Activated T-helper 1 cell treated with anti-CD3 and anti-CD28 coated beads, Interleukin-2, amount 50 U/mL, for 16 hours (primary cell): ENCODE data around the gene KRT14.
"Not testable (repeated sequence)": the region's sequence is repeated elsewhere in the genome, so short reads cannot be mapped to it uniquely, and the experiment has no call there.

ENCODE experiments used
- DNase-seq, 2 donors: peaks; one replicate each; pipeline ENCODE4 v3.0.0-alpha.2; 2020; ENCODE audit warnings: low read depth in 1 of 2, low spot score in 1 of 2

KRT14 gene

DNA sequence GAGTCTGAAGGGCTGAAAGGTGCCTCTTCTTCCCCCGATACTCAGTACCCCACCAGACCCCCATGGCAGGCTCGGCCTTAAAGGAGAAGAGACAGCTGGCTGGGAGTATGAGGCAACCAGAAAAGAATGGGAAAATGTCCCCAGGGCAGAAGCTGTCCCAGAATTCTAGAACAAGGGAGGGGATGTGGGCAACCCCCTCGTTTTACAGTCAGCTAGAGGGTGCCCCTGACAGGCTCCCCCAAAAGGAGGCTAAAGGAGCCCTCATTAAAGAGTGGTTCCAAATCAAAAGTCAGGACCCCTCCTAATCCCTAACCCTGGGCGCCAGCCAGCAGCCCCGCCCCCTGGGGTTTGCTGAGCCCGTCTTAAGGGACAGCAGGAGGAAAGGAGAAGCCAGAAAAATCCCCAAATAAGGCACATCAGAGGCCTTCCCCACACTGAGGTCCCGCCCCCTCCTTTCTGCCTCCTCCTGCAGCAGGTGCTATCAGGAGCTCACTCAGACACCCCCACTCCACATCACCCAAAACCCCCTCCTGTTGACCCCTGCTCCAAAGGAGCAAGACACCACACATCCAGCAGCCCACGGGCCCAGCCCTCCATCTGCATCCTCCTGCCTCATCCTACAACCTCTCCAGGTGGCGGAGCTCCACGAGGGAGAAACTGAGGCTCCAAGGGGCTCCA is 36.6 kb upstream of the KRT14 start:
- DNase-seq, result not testable (repeated sequence)

DNA sequence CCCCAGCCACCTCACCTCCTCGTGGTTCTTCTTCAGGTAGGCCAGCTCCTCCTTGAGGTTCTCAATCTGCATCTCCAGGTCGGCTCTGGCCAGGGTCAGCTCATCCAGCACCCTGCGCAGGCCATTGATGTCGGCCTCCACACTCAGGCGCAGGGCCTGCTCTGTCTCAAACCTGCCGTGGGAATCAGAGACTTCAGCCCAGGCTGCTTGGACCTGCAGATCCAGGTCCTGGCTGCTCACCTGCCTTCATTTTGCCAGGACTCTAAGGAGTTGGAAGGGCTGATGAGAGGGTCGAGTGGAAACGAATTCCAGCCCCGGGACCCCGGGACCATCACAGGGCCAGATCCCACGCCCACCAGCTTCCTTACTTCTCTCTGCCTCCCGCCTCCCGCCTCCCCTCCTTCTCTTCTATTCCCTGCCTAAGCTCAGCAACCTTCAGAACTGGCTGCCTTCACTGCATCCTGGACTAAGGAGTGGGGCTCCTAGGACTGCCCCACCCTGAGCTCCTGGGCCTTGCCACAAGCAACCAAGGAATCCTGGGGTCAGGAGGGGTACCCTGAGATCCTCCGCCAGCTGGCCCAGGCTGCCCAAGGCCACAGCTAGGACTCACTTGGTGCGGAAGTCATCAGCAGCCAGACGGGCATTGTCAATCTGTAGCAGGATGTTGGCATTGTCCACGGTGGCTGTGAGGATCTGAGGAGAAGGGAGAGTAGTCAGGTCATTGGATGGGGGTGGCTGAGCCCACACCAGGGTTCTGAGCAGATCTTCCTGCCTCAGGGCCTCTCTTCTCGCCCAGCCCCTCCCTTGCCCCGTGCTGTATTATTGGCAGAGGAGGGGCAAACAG is 35.9 kb upstream of the KRT14 start:
- DNase-seq, result not testable (repeated sequence)

DNA sequence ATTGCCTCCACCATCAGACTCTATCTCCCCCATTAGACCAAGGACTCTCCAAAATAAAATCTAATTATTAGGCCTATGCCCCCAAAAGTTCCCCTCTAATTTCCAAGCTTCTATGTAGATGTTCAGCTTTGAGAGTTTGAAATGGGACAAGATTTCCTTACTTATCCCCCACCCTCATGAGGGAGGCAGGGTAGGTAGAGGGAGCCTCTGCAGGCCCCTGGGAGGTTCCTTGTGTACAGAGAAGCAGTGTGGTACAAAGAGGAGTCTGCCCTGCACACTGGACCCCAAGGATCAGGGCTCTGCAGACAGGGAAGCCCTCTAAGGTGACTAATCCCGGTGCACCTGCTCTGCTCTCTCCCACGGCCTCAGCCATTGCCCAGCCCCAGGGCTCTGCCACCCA is 35.2 kb upstream of the KRT14 start:
- DNase-seq, result no peak

DNA sequence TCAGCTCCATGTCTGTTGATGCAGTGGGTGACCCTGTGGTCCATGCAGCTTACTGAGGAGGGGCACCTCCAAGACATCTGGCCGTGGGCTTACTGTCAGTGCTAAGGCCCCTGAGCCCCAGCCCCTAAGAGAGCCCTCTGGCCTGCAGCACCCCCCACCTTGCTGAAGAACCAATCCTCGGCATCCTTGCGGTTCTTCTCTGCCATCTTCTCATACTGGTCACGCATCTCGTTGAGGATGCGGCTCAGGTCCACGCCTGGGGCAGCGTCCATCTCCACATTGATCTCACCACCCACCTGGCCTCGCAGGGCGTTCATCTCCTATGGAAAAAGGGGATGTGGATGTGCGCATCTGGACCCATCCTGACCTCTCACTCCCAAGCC is 34.7 kb upstream of the KRT14 start:
- not testable (repeated sequence) for DNase-seq

DNA sequence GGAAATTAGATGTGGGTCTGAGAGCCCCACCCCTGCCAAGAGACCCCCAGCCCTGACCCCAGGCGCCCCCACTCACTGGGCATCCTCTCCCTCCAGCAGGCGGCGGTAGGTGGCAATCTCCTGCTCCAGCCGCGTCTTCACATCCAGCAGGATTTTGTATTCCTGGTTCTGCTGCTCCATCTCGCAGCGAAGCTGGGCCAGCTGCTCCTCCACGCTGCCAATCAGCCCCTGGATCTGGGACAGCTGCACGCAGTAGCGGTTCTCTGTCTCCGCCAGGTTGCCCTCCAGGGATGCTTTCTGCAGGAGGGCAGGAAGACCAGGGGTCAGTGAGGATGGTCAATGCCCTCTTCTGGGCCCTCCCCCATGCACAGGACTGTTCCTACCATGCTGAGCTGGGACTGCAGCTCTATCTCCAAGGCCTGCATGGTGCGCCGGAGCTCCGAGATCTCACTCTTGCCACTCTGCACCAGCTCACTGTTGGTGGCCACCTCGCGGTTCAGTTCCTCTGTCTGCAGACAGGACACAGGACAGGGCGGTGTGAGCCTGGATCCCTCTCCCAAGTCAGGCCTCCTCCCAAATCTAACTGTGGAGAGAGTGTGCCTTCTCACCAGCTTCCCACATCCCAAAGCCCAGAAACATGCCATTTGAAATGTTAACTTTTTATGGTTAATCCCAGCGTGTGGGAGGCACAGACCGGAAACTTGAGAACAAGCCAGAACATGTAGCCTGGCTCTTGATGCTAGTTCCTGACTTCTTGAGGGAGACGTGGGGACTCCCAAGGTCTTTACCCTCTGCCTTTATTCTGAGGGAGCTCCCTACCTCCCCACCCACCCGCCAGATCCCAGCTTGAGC is 34.1 kb upstream of the KRT14 start:
- DNase-seq, result no peak

DNA sequence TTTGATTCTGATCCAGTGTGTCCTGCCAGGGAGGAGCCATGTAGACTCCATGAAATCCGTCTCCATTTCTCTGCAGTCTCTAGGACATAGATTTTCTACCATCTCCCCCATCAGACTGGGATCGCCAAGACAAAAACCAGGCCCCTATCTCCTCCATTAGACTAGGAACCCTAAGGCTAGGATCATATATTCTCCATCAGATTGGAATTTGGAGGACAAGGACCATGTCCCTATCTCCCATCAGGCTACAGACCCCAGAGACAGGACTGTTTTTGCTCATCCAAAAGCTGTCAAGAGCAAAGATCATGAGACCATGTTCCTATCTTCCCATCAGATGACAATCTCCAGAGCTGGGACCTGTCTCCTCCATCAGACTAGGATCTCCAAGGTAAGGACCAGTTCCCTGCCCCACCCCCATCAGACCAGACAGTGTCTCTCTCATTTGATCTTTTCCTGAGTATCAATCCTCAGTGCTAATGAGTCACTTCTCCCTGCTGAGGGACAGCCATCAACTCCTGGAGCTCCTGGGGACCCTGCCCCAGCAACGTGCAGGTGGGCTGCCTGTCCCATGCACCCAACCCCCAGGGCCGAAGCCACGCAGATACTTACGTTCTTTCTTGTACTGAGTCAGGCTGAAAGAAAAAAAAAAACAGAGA is 33.4 kb upstream of the KRT14 start:
- DNase-seq, result not testable (repeated sequence)

DNA sequence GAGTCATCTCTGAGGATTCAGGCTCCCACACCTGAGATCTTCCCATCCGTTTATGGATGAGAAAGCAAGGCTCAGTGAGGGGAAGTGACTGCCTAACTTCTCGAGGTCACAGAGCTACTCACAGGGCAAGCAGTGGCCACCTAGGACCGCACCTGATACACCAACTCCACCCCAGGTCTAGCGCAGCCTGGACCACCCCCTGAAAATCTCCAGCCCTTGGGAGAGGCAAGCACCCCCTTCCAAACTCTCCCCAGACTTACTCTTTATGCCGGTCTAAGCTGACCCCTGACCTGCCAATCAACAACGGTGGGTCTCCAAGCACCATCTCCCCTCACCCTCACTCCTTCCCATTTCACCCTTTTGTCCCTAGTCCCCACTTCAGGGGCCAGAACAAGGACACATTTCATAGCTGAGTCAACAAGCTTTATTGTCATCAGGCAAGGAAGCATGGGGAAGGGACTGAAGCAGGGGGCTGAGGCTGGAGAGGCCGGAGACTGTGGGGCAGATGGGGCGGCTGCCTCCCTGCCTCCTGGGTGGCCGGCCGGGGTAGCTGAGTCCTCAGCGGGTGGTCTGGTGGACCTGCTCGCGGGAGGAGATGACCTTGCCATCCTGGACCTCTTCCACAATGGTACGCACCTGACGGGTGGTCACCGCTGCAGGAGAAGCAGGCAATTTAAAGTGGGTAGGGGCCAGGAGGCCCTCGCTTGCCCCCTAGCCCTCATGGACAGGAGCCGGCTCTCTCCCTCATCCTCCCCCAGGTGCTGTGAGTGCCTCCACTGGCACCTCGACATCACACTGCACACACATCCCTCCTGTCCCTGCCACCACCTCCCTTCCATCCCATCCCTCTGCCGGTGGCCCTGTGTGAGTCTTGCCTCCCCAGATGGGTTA is 32.6 kb upstream of the KRT14 start:
- DNase-seq, result no peak

DNA sequence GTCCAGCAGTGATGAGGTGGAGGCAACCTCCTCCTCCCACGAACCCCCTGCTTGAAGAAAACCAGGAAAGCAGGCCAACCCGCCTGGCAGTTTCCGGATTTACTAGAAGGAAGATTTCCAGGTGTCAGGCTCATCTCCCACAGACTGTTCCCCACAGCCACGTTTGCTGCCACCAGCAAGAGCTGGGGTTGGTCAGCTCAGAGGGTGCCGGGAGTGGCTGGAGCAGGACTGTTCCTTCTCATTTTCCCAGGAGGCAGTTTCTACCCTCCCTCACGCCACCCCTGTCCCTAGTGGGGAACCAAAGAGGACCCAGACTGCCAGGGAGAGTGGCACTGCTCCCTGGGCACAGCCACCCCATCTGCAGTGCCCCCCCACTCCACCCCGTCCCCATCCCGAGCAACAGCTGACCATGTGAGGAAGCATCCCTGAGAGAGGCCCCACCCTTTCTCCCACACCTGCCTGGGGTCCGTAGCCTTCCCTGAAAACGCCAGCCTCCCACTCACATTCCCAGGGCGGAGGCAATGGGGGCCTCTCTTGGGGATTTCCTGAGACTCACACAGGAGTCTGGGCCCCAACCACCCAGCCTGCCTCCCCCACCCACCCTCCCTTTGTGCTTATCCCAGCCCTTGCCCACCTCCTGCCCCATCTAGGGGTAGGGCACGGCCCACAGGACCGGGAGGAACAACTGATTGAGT is 31.8 kb upstream of the KRT14 start:
- no peak for DNase-seq

DNA sequence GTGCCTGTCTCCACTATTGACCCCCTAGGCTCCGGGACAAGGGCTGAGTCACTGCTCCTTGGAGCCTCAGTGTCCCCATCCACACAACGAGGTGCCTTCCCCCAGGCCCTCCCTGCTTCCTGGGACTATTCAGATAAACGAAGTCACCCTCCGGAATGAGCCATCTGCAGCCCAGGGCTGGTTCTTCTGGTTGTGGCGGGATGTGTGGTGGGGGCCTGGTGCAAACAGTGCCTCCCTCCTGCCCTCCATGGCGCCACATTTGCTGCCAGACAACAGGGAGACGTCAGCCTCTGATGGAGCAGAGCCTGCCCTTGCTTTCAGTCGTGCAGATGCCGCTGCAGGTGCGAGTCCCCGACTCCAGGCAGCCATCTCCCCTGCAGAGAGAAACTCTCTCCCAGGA is 31.0 kb upstream of the KRT14 start:
- no peak for DNase-seq

DNA sequence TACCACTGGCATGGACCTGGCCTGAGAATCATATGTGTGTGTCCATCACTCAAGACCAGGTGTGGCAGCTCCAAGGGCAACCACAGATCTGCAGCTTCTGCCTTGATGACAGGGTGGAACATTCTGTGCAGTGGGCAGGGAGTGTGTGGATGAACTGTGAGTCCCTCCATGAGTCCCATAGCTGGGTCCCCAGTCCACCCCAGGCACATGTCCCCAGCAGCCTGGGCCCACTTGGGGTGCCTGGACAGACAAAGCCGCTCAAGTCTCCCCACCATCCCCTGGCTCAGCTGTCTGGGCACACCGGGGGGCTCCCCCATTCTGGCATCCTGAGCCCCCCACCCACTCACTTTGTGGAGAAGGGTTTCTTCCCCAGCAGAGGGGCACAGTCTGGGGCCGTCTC is 30.4 kb upstream of the KRT14 start:
- DNase-seq, result no peak

DNA sequence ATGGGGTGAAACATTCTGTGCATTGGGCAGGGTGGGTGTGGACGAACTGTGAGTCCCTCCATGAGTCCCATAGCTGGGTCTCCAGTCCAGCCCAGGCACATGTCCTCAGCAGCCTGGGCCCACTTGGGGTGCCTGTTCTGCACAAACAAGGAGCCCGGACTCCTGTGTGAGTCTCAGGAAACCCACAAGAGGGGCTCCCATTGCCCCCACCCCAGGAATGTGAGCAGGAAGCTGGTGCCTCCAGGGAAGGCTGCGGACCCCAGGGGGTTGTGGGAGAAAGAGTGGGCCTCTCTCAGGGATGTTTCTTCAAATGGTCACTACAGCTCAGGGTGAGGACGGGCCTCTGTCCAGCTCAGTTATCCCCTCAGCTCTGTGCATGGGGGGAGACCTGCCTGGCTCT is 29.8 kb upstream of the KRT14 start:
- DNase-seq, result not testable (repeated sequence)

DNA sequence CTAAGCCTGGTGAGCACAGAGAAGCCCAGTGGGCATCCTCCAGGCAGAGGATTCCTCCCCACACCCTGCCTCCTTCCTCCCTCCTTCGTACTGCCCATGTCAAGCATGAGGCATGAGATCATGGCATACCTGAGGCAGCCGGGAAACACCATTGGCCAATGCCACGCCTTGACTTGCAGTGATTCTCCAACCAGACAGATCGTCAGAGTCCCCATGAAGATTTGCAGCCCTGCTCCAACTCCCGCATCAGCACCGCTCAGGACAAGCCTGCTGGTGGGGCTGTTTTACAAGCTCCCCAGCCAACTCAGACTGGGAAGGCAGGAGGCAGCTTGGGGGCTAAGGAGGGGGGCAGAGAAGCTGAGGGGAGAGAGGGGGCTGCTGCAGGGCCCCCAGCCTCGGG is 28.8 kb upstream of the KRT14 start:
- DNase-seq, result no peak

DNA sequence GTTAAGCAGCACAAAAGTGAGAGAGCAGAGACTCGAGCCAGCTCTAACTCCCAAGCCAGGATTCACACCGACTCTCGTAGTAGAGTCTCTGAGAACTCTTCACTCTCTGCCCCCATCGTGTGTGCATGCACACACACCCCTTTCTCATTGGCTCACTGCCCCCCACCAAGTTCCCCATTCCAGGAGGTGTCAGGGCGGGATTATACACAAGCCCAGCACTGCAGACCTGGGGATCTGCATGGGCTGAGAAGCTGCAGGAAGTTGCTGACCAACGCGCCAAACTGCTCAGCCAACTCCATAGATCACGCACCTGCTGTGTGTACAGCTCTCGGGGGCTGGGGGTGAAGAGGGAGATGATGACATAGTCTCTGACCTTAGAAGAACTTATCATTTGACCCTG is 28.1 kb upstream of the KRT14 start:
- not testable (repeated sequence) for DNase-seq

DNA sequence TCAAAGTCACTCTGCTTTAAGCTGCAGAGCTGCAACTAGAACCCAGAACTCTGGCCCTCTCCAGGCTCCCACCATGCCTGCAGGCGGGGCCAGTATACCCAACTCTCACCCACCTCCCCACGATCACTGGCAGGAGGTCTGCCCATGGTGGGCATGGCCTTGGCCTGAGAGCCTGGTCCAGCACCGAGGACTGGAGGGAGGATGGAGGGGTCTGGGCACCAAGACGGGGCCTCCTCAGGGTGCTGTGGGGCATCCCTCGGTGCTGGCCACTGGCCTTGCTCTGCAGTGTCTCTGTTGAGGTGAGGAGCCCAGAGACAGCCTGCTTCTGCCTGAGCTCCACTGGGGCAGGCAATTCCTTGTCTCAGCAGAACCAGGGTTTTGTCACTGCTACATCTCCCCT is 27.4 kb upstream of the KRT14 start:
- DNase-seq, result no peak

DNA sequence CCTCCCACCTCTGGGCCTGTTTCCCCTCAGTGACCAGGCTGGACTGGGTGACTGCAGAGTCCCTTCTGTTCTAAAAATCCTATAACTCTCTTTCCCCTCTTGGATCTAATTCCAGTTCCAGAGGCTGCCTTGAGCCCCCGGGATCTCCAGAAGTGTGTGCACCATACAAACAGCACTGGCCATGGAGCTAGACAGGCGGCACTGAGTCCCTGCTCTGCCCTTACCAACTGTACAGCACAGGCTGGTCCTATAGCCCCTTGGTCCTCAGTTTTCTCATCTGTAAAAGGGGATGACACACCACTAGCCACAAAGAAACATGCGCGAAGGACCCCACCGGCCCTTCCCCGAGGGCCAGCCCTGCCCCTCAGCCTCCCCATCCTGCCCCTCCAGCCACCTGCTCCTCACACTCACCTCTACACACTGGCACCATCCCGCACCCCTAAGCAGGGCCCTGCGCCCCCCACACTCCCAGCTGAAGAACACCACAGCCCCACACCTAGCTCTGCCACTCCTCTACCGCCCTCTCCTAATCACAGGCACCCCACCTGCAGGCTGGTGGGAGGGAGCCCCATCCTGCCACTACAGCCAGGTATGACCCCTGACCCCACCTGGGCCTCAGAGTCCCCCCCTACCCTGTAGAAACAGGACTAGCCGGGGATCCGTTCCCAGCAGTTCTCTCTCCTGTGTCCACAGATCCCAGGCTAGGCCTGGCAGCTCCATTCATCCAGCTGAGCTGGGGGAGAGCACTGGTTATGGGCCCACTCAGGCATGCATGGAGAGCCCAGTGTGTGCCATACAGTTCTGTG is 26.8 kb upstream of the KRT14 start:
- DNase-seq, result no peak

DNA sequence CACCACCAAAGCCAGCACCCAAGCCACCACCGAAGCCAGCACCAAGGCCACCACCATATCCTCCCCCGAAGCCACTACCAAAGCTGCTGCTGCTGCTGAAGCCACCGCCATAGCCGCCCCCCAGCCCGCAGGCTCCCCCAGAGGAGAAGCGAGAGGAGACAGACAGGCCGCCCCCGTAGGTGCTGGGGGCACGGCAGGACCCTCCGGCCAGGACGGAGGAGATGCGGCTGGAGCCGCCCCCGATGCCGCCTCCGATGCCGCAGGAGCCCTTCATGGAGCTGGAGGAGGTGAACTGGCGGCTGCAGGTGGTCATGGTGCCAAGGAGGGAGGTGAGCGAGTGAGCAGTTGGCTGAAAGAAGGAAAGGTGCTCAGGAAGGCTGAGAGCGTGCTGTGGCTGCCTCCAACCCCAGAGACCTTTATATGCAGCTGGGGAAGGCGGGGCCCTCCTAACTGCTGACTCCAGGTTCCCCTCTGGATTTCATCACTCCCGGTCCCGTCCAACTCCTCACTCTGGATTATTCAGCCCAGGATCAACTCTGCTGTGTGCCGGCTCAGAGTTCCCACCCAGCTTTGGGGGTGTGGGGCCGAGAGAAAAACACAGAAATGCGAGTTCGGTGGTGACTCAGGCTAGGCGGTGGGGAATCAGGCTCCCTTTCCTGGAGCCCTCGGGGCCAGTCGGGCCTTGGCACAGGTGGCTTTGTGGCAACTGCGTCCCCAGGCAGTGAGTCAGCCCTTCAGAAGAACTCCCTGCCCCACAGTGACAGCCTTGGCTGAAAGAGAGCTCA is 25.9 kb upstream of the KRT14 start, which contains the start of gene KRT16:
Gene KRT16, minus strand, starts transcription at position 392 of the 785 bp plus-strand sequence. Its CDS starts 79 bp downstream, at position 313.
- not testable (repeated sequence) for DNase-seq

DNA sequence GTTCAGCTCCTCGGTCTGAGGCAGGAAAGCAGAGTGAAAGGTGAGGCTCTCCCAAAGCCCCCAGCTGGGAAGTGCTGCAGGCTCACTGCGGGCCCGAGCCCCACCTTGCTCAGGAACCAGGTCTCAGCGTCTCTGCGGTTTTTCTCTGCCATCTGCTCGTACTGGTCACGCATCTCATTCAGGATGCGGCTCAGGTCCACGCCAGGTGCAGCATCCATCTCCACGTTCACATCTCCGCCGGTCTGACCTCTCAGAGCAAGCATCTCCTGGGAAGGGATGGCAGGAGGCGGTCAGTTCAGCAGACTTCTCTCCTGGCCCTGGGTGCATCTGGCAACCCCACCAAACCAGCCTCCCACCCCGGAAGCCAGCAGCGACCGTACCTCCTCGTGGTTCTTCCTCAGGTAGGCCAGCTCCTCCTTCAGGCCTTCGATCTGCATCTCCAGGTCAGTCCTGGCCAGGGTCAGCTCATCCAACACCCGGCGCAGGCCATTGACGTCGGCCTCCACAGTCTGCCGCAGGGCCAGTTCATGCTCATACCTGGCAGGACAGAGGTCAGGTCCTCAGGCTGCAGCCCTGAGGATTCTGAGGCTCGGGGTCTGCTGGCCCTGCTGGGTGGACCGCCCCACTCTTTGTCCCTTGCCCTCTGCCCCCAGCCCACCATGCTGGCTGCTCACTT is 24.4 kb upstream of the KRT14 start:
- DNase-seq, result no peak
